Measurements from ENCODE around the gene ZIC2. TPM values are rescaled to one million over a fixed set of nuclear protein-coding genes. Genes with fewer than 3 reads are reported as not detected.

ZIC2 gene
- polyA plus RNA-seq, 4 donors = 0.08 to 0.79 TPM; not detected in 2

- DNase-seq (ENCODE audit: low read depth in 4 of 4, low spot score in 3 of 4) = no peak
These were observed 3.1 kb downstream of the ZIC2 start for GRCh38 chr13:99984461-99985240.

GRCh38 chr13:99985241-99985874 lies 3.8 kb downstream of the ZIC2 start:
- DNase-seq (ENCODE audit: low read depth in 4 of 4, low spot score in 3 of 4) = no peak

- no peak for DNase-seq (ENCODE audit: low read depth in 4 of 4, low spot score in 3 of 4)
These were observed 4.4 kb downstream of the ZIC2 start for GRCh38 chr13:99985886-99986527.

DNA sequence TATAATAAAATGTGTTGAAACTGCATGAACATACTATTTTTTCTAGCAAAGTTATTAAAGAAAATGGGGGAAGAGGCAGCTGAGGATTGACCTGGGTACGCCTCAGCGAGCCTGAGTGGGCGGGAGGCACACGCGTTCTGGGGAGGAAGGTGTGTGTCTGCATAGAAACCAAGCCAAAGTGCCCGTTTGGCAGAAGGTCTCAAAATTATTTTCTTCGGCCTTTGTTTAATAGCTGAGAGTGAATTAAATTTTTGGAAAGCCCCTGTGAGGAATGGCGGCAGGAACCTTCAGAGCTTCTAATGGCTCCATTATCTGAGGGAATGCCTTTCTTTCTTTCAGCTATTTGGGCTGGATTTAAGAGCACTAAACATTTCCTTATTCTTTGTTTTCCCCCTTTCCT lies 5.2 kb downstream of the ZIC2 start:
- DNase-seq (ENCODE audit: low read depth in 4 of 4, low spot score in 3 of 4) = no peak

DNA sequence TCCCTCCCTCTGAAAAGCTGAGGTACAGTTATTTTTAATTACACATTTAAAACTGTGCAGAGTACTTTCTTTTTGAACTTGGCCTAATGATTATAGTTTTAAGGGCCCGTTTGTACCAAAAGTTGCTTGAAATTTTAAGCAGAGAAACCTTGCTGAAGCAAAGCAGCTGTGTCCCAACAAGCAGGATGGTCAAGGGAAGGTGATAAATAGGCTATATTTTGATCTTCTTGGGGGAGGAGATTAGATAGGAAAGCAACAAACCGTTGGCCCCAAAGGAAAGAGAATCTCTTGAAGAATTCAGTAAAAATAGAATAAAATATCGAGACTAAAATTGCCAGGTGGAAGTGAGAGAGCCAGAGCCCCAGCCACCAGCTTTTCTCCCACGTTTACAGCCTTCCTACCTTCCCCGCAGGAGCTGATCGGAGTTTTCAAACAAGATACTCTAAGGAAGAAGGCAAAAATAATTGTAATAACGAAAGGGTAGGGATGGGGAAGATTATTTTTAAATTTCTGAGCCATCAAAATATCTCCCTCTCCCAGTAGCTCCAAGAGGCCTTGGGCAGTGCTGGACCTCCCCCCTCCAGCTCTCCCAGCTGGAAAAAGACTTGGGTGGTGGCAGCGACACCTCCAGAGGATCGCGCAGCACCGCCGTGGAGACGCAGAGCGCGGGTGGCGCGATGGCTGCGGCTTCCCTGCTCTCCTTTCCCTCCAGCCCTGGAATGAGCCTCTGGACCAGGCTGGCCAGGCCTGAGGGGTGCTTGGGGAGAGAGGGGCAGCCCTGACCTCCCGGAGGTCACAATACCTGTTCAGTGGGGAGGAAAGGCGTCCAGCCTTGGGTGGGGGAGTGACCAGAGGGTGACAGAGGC lies 5.8 kb downstream of the ZIC2 start:
- DNase-seq (ENCODE audit: low read depth in 4 of 4, low spot score in 3 of 4) = peak in 1 of 4 donors; percentile 20

DNA sequence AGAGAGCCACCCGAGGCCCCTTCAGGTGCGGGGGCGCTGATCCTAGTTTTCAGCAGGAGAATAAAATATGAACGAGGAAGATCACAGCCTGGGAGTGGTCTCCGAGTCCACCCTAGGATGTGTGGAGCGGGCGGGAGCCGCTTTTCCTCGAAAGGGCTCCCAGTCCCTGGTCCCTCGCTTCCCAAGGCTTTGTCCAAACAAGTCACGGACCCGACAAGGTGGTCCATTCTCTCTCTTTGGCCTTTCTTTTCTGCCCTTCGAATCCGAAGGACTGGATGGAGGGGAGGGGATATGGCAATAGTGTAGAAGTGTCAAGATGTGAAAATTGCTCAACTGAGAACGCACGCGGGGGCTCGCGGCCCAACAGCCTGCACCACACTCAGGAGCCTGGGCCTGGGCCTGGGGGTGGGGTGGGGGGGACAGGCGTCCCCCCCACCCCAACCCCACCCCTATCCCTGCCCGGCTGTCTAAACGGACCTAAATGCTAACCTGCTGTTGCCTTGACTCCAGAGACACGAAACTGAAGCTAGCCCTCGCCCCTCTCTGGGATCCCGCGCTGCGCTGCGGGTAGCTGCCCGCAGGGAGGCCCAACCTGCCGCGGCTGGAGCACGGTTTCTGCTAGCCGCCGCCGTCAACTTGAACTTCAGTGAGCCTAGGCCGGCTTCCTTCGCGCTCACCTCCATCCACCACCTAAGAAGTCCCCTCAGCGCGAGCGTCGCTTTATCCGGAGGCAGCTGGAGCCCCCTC lies 7.1 kb downstream of the ZIC2 start:
- peak in 1 of 4 donors; percentile 7 for DNase-seq (ENCODE audit: low read depth in 4 of 4, low spot score in 3 of 4)

- DNase-seq (ENCODE audit: low read depth in 4 of 4, low spot score in 3 of 4) = peak in 1 of 4 donors; percentile 10
These were observed 7.9 kb downstream of the ZIC2 start for GRCh38 chr13:99989276-99990125.

GRCh38 chr13:99990126-99990977 lies 8.8 kb downstream of the ZIC2 start:
- DNase-seq (ENCODE audit: low read depth in 4 of 4, low spot score in 3 of 4) = peak in 1 of 4 donors; percentile 2

- no peak for DNase-seq (ENCODE audit: low read depth in 4 of 4, low spot score in 3 of 4)
These were observed 9.6 kb downstream of the ZIC2 start for GRCh38 chr13:99991013-99991827.

DNA sequence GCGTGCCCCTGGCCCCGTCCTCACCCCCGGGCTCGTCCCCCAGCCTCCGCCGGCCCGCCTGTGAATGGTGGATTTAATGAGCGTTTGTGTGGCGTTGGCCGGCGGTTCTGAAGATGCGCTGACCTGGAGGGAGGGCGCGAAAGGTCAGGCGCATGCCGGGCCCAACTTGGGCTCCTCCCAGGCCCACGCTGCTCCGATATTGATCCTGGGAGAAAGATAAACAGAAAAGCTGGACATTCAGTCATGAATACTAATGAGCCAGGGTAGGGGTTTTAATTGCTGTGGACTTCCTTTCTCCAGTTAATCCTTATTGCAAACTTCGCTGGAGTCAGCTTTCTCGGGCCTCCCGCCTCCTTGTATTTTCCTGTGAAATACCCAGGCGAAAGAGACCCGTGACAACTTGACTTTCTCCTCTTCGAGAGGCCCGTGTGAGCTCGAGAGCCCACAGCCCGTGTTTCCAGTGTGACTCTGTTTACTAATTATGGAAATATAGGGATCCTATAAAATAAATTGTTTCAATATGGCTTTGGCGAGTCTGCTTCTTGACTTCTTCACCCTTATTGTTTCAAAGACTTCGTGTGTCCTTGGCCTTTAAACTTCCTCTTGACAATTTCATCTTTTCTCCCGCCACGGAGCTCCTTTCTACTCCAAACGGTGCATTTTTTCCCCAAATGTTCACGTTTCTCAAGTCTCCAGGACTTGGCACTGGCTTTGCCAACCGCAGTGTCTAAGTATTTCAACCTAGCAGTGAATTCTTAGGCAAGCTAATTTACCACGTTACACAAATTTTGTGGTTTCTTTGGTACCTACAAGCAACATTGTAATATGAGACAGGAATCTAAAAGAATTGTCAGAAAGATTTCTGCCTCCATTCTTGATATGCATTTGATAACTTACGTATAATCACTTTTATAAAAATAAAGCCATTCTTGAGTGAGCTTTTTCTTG lies 10.5 kb downstream of the ZIC2 start:
- DNase-seq (ENCODE audit: low read depth in 4 of 4, low spot score in 3 of 4) = peak in 1 of 4 donors; percentile 4

DNA sequence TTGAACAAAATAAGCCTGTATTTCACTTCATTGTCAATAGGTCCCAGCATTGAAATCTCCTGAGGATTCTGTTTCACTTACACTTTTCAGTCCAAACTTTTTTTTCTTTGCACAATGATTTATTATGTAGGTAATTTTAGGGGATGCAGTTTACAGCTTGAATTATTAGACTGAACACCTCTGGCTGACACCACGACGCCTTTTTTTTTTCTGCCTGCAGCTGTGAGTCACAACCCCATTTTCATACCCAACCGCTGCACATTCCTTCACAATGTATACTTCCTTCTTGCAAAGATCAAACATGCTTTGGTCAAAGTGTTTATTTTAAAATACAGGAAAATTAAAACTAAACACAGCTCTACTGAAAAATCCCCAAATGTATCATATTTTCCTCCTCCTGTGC lies 11.4 kb downstream of the ZIC2 start:
- peak in 1 of 4 donors; percentile 1 for DNase-seq (ENCODE audit: low read depth in 4 of 4, low spot score in 3 of 4)

DNA sequence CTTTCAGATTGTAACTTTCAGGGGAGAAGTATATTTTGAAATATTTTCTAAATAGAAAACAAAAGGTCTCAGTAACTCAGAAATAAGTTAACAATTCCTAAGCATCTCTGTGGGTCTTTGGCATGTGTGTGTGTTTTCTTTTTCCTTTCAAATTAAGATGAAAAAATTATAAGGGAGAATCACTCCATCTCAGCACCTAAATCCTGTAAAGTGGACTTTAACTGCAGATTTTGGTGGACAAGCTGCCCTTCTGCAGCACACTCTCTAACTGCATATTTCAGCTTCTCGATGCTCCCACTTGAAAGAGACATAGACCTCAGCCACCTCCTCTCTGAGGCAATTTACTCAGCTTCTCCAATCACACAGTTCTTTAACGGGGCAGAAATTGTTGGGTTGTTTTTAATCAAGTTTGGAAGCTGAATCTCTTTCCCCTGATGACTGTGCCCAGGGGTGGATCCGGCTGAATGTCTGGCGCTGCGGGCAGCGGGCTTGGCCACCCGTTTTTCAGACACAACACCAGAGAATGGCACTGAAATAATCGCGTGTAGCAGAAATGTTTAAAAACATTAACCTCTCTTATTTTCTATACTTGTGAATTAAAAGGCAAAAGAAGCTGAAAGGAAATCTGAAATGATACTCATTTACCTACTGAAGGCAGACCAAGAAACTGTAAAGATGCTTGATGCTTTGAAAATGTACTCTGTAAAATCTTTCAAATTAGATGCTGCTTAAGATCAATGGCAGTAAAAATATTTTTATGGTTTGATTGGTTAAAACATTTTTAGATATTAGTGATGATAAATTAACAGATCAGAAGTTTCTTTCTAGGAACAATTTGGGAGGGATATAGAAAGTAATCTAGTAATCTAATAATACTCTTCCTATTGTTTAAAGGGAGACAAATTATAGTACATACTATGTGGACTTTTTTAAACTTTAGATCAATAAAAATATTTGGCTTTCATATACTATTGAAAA lies 12.4 kb downstream of the ZIC2 start:
- DNase-seq (ENCODE audit: low read depth in 4 of 4, low spot score in 3 of 4) = peak in 1 of 4 donors; percentile 10

GRCh38 chr13:99994638-99995020 lies 13.0 kb downstream of the ZIC2 start:
- DNase-seq (ENCODE audit: low read depth in 4 of 4, low spot score in 3 of 4) = peak in 1 of 4 donors; percentile 4

DNA sequence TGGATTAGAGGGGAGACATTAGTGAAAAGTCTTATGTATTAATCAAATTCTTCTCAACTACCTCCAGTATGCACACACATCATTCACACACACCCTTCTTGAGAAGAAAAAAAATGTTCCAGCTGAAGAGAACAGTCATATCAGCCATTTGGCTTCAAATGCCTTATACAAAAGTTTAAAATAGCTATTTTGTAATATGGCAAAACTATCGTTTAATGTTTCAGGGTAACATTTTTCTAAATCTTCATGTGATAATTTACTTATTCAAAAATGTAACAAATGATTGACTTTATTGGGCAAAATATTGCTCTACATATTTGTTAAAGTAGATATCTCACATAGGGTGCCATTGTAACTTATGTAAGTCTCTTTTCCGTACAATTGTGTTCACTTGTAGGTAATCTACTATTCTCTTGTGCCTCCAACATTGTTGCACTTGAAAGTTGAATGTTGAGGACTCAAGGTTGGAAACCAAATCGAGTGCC lies 13.6 kb downstream of the ZIC2 start:
- no peak for DNase-seq (ENCODE audit: low read depth in 4 of 4, low spot score in 3 of 4)
